ENCODE data around the gene CHI3L2.
A peak's percentile ranks its signal among the peaks of the same experiment; 100 is the strongest.
"Not testable (repeated sequence)": the region's sequence is repeated elsewhere in the genome, so short reads cannot be mapped to it uniquely, and the experiment has no call there.

Gene CHI3L2

DNA sequence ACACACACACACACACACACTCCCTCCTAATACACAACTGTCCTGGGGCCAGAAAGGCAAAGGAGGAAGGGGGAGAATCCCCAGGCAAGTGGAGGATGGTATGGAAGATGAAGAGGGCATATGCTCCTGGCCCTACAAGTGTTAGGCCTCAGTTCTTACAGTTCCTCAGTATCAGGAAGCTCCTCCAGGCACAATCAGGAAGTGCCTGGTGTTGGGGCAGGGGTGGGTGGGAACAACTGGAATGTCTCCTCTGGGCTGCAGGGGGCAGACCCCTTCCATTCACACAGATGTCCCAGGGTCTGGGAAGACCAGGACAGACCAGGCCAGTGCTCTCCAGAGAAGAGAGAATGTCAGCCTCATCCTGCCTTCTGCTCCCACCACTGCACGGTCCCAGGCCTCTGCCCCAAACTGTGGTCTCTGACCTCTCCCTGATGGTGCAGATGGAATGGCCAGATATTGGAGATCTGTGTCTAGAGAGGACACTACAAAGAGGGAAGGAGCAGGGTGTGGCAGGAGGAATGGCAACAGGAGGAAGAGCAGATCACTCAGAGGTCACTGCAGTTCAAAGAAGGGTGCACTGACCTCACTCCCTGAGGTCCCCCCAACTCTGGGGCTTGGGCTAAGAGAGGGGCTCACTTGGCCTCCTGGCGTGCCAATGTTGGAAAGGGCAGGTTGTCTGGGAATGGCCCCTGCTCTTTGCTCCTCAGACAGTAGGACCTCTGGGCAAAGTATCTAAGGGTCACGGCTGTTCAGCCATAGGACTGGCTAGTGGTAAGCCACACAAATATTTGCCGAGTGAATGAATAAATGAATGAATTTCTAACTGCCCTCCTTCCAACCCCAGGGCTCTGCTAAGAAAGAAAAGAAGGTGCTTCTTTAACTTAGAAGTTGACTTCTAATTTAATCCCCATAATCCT is 24.5 kb upstream of the CHI3L2 start:
- DNase-seq, result no peak

DNA sequence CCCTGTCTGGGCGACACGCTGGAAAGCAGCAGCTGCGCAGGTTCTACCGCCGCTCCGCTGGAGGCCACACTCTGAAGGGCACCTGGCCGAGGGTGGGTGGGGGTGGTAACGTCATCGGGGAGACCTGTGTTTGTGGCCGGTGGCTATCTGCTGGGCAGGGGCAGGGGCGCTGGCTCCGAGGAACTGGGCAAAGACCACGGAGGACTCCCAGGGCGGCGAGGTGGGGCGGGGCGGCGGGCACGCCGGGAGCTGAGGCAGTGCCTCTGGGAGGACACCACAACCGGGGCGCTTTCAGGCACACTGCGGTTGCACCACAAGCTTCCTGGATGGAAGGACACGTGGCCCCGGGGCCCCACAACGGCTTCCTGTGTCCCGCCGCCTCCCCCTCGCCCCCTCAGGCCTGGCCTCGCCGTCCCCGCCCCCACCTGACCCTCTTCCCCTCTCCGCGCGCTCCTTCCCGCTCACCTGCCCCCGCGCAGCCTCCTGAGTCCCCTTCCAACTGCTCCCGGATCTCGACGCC is 23.8 kb upstream of the CHI3L2 start:
- DNase-seq, result peak; percentile 80

DNA sequence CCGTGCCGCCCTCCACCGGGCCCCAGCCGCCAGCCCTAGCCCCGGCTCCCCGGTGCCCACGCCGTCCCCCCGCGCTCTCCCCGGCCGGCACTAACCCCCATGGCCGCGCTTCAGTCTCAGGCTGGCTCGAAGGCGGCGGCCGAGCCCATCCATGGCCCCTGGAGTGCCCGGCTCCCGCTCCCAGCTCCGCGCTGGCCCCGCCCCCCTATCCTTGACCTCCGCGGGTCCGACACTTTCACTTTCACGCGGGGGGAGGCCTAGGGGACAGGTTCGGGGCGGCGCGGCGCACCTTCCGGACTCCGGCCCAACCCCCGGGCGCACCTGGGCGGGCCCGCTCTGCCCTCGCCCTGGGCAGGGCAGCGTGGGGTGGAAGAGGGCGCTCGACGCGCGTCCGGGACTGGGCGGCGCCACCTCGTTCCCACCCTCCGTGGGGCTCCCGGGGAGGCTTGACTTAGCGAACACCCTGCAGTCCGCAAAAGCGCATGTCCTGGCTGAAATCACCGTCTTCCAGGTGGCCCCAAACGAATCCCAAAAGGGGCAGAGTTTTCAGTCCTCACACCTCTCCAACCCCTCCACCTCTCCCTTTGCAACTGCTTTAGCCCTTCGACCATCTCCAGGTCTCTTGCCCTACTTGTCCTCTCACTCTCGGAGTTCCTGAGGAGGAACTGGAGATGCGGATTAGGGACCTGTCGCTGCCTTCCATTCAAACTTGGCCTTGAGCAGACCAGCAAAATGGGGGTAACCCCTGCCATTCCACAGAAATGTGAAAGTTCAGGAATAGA is 23.1 kb upstream of the CHI3L2 start:
- DNase-seq, result peak; percentile 69

DNA sequence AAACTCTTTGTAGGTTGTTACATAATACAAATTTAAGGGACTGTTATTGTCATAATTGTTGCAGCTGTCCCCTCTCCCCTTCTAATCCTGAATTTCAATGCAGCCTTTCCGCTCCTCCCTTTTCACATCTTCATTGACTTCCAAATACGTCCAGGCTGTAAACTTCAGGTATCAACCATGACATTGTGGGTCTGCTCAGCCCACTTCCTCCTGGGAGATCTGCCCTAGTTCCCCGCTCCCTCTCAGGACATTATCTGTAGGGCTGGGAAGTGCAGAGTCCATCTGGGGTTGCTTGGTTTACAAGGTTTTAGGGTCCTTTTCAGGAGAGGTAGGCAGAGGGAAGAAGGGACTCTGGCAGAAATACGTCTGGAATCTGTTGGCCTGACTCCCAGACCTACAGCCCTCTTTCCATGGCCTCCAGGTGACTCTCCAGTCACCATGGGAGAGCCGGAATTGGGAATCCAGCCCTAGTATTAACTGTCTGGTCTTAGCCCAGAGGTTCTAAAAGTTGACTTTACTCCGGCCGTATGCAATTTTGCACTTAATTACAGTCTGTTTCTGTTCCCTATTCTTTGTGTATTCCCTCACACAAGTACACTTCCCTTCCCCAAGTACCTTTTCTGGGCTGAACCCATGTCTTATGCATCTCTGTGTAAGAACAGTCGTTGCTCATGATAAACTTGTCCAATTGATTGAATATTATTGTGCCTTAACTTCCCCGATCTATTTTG is 22.4 kb upstream of the CHI3L2 start:
- no peak for DNase-seq

DNA sequence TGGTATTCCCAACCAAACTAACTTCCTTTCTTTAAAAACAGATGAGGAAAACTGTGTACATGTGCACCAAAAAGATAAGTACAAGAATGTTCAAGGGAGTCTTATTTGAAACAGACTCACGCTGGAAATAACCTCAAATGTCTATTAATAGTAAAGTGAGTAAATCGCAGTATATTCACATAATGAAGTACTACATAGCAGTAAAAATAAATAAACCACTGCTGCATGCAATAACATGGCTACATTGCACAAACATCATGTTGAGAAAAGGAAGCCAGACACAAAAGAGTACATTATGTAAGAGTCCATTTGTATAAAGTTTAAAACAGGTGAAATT is 21.8 kb upstream of the CHI3L2 start:
- DNase-seq, result no peak

DNA sequence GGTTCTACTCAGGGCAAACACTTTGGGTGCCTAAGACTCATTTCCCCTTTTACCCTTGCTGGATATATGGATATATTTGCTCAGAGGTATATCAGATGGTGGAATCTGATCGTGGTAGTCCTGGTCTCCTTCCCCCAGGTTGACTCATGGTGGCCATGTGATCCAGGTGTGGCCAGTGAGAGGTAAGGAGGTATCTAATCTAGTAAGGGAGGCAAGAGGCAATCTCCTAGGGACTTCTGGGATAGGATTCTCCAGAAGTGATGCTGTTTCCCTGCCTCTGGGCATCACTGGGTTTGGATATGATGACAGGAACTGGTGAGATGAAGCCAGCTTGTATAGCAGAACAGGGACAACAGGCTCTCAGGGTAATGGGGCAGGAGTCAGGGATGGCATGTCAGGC is 18.6 kb upstream of the CHI3L2 start:
- DNase-seq, result no peak

DNA sequence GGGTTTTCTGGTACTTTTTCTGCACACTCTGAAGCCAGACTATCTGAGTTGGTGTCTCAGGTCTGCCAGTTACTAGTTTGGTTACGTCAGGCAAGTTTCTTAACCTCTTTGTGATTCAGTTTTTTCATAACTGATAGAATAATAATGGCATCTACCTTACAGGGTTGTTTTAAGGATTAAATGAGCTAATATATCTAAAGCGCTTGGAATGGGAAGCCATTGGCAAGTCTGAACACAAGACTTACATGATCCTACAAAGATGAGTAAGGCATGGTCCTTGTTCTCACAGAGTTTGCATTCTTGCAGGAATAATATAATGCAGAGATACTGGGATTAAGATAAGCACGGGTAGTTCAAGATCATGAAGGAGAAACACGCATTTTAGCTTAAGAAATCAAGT is 17.9 kb upstream of the CHI3L2 start:
- no peak for DNase-seq

DNA sequence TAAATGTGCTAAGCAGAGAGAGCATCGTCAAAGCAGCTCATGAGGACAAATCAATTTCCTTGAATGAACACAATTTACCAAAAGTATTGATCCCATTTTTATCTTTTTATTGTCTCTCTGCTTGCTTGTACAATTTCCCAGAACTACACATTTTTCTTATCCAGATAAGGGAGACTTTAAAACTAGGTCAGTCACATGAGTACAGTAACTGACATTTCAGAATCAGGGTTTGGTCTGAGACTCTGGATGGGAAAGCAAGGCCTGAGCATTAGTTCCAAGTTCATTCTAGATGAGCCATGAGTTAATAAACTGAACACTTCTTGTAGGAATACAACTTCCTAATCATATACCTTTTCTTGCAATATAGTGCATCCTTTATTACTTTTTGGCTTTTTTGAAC is 15.6 kb upstream of the CHI3L2 start:
- DNase-seq, result no peak

DNA sequence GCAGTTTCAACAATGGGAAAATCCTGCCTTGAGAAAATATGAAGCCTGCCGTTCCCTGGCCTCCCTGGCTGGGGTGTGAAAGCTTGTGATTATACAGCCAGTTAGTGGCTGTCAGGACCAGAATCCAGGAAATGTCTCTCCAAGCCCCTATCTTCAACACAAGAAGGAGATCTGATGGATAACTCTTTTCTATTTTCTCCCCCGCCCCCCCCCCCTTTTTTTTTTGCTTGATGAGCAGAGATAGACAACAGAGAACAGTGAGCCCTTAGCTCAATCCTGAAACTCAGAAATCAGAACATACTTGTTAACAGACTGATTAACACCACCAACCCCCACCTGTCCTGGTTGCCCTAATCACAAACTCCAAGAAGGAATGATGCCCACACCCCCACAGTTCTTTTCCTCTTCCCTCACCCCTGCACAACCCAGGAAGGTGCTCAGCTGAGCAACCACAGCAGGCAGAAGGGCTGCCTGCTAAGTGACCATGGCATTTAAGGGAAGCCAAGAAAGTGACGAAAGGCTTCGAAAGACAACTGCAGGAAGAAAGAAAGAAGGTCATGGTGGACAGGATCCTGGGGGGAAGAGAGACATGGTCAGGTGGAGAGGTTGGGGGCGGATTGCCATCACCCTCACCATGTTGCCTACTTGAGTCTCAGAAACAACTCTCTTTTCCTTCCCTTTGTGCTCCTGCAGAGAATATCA is 14.7 kb upstream of the CHI3L2 start:
- no peak for DNase-seq

DNA sequence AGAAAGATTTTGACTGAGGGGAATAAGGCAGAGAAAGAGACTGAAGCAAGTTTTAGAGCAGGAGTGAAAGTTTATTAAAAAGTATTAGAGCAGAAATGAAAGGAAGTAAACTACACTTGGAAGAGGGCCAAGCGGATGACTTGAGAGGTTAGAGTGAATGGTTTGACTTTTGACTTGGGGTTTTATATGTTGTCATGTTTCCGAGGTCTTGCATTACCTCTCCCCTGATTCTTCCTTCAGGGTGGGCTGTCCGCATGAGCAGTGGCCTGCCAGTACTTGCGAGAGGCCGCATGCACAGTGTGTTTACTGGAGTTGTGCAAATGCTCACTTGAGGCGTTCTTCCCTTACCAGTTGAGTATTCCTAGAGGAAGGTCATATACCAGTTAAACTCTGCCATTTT is 14.1 kb upstream of the CHI3L2 start:
- no peak for DNase-seq

DNA sequence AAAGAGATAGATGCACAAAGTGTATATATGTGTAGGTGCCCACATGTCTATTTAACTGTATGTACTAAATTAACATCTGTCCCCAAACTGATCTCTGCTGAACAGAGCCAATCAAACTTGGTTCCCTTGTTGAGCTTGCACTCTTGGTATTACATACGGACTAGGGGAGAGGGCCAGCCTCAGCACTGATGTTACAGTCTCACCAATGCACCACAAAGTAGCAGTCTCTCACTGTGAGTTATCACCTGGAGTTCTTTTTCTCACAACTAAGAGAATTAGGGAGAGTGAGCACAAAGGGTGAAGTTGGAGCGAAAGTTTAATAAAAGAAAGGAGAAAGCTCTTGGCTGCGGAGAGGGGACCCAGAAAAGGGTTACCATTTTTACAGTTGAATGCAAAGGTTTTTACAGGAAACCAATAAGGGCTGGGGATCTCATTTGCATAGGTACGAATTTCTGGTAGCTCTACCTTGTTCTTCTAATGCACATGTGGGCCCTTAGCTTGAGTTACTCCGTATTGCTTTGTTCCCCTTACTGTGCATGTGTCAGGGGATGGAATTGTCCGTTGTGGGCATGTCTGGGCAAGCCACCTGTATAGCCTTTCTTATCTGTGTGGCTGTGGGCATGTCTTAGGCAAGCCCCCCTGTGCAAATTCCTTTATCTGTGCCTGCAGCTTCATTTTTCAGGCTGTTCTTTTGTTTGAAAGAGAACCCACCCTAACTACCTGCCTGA is 13.3 kb upstream of the CHI3L2 start:
- DNase-seq, result no peak

DNA sequence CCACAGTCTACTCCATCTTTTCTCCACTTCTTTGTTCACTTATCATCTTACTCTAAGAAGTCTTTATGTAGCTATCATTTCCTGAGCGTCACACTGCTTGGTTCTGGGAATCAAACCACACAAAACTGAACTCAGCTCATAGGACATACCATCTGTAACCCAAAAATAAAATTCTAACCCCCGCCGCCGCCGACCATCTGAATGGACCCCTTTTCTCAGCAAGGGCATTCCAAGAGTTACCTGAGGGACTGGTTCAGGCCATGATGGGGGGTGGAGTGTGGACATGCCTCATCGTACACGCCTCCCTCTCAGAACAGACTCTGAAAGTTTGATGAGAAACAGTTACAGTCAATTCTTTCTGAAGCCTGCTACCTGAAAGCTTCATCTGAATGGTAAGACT is 12.6 kb upstream of the CHI3L2 start:
- DNase-seq, result peak; percentile 50

DNA sequence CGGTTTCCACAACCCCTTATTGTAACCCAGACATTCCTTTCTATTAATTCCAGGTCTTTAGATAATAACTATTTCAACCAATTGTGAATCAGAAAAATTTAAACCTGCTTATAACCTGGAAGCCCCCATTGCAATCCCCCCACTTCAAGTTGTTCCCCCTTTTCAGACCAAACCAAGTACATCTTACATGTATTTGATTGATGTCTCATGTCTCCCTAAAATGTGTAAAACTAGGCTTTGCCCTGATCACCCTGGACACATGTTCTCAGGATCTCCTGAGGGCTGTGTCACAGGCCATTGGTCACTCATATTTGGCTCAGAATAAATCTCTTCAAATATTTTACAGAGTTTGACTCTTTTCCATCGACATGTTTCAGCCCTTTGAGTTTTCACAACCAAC is 12.2 kb upstream of the CHI3L2 start:
- not testable (repeated sequence) for DNase-seq

DNA sequence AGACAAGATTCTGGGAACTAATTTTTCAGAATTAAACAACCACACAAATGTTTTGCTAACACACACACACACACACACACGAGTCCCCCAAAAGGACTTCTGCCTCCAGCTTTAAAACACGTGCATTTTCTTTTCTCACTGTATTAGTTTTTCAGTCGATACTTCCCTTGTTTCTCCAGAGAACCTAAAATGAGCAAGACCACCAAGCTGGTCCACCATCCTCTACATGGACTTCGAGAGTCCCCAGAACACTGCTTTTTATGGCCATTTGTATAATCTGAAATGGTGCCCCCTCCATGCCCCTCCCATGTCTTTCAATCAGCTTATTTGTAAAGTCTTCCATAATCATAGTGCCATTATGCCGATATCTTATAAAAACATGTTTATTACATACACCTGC is 10.8 kb upstream of the CHI3L2 start:
- no peak for DNase-seq

DNA sequence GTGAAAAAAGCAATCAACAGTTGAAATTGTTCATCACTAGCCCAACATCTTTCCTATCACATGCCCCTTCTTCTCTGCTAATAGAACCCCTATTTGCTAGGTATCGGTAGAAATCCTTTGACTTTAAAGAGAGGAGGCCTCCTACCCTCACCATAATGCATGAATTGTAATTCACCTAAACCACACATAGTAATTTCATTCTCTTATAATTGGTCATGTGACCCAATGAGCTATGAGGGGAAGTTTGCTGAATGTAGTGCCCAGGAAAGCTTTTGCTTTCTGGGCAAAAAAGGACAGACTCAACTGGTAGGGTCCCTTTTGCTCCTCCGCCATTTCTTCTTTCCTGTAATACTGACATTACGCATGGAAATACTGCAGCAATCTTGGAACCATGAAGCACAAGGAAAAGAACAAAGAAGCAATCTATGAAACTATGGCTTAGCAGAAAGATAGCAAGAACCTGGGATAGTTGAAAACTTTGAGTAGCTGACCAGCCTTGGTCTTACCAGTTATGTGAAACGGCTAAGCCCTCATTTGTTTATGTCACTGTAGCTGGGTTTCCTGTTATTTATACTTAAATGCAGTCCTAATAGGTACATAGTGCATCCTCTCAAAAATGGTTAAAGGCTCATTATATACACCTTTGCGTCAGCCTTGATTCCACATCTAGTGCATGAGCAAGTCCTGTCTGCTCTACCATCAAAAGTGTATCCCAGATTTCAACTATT is 10.2 kb upstream of the CHI3L2 start:
- no peak for DNase-seq

DNA sequence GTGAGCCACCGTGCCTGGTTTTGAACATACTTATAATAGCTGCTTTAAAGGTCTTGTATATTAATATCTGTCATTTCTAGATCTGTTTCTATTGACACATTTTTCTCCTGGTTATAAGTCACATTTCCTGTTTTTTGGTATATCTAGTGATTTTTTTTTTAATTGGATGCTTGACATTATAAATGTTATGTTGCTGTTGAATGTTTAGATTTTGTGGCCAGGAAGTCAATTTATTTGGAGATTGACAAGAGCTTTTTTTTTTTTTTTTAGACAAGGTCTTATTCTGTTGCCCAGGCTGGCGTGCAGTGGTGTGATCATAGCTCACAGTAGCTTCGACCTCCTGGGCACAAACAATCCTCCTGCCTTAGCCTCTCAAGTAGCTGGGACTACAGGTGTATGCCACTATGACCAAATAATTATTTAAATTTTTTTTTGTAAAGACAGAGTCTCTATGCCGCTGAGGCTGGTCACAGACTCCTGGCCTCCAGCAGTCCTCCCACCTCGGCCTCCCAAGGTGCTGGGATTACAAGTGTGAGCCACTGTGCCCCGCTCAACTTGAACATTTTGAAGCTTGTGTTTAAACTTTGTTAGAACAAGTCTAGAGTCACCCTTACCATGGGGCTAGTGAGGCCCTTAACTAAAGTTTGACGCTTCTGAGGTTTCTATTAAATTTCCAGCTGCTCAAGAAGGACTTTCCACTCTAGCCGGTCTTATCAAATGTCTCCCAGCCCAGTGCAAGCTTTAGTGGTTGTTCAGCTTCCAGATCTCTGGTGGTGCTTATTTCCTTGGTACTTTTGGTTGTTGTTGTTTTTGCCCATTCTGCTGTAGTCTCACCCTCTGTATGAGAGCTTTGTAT is 8.6 kb upstream of the CHI3L2 start:
- DNase-seq, result no peak

DNA sequence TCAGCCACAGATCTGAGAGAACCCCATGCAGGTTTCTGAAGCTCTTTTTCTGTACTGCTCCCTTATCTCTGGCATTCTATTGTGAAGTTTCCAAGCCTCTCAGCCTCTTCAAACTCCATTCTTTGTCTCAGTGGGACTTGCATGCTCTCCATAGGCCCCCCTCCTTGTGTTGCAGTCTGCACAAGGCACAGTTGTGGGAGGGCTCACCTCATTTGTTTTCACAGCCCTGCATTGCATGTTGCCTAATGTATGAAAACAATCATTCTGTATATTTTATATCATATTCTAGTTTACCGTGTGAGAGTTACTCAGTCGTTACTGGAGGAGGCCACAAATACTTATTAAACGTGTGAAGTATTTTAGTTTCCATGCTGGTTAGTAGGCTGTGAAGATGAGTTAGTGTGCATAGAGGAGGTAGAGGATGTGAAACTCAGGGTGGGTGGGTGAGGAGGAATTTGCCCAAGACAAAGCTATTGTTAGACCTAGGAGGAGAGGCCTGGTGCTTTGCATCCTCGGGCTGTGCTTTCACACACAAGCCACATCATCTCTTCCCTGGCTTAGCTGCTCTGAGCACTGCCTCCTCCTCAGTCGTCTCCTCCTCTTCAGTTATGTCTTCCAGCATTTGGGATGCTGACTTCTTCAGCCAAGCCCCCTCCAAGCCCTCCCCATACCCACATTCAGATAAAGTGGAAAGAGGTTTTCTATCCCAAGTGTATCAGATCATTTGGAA is 7.8 kb upstream of the CHI3L2 start:
- peak; percentile 50 for DNase-seq

DNA sequence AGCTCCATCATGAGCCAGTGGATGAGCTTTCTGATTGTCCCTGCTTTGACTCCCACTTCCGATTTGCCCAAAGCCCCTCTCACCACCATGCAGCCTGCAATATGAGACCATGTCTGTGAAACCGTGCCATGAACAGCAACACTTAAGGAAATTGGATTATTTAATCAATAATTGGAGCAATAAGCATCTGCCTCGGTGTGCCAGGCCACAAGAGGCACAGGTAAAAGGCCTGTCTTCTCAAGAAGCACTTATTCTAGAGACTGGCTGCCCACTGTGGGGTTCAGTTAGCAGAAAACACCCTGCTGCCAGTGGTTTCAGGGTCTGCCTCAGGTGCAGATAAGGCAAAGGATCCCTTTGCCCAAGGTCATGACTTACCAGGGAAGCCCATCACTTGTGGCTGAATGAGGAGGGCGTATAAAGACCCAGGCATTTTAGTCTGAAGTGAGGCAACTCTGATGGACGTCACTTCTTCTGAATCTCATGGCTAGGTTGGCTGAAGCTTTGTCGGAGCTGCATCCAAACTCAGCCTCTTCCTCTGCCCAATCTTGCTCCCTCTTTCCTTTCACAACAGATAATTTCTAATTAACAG is 7.1 kb upstream of the CHI3L2 start:
- no peak for DNase-seq

DNA sequence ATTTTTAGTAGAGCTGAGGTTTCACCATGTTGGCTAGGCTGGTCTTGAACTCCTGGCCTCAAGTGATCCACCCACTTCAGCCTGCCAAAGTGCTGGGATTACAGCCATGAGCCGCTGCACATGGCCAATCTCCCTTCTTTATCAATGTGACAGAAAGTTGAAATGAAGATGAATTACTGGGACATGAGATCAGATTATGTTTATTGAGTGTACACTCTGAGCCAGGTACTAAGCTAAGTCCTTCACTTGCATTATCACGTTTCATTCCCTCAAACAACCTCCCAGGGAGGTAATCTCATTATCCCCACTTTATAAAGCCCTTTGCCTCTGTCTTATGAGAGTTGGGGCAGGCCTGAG is 6.3 kb upstream of the CHI3L2 start:
- DNase-seq, result no peak
